Liver (tissue), 9 donors: ENCODE measurements around the gene ST14. TPM values are rescaled to one million over a fixed set of nuclear protein-coding genes. Genes with fewer than 3 reads are reported as not detected.

Source experiments
- DNase-seq: peaks from one replicate; pipeline ENCODE4 v3.0.0-alpha.2; 2017; ENCODE audit warnings: low spot score
- H3K27ac ChIP-seq, 2 donors: one replicate each; pipeline ENCODE4 v1.7.0; 2013; ENCODE audit warnings: inconsistent platforms in 2 of 2, low read length in 2 of 2, control low read depth in 1 of 2, low read depth in 1 of 2, mild to moderate bottlenecking in 1 of 2
- H3K27me3 ChIP-seq, 4 donors: one replicate each; pipeline versions ENCODE4 v1.6.1 to v1.7.0; 2013; ENCODE audit warnings: low read length in 3 of 4, inconsistent platforms in 1 of 4, mild to moderate bottlenecking in 1 of 4, moderate library complexity in 1 of 4; ENCODE audit not compliant: control insufficient read depth in 4 of 4, insufficient read depth in 4 of 4
- H3K36me3 ChIP-seq, 4 donors: one replicate each; pipeline versions ENCODE4 v1.6.1 to v1.7.0; 2013; ENCODE audit warnings: low read length in 3 of 4, mild to moderate bottlenecking in 3 of 4, low read depth in 1 of 4, moderate library complexity in 1 of 4; ENCODE audit not compliant: control insufficient read depth in 4 of 4, insufficient read depth in 3 of 4
- H3K4me1 ChIP-seq, 4 donors: one replicate each; pipeline versions ENCODE4 v1.6.1 to v1.7.0; 2013; ENCODE audit warnings: low read length in 3 of 4, mild to moderate bottlenecking in 3 of 4, moderate library complexity in 1 of 4; ENCODE audit not compliant: control insufficient read depth in 4 of 4, insufficient read depth in 4 of 4
- H3K4me3 ChIP-seq, 3 donors: one replicate each; pipeline versions ENCODE4 v1.6.1 to v1.7.0; 2013; ENCODE audit warnings: low read length in 3 of 3, control low read depth in 1 of 3, low read depth in 1 of 3, mild to moderate bottlenecking in 1 of 3
- H3K9ac ChIP-seq, 2 donors: one replicate each; pipeline ENCODE4 v1.7.0; 2013; ENCODE audit warnings: low read length in 2 of 2, mild to moderate bottlenecking in 2 of 2, moderate library complexity in 2 of 2, control low read depth in 1 of 2, low read depth in 1 of 2
- H3K9me3 ChIP-seq, 4 donors: one replicate each; pipeline versions ENCODE4 v1.6.1 to v1.7.0; 2013; ENCODE audit warnings: low read length in 3 of 4; ENCODE audit not compliant: control insufficient read depth in 4 of 4
- ATF3 ChIP-seq: IDR thresholded peaks from 2 replicates; pipeline ENCODE4 v1.6.1; 2016; ENCODE audit warnings: antibody characterized with exemption
- CTCF ChIP-seq: fragments of 150-350 bp; IDR thresholded peaks from 2 replicates; pipeline ENCODE4 v1.5.1; 2017; ENCODE audit warnings: improper control_type of control experiment, low read depth, low read length; ENCODE audit not compliant: missing input control
- EGR1 ChIP-seq, 2 donors: IDR thresholded peaks; 2 replicates each; pipeline ENCODE4 v1.6.1; 2016 to 2018; ENCODE audit warnings: antibody characterized with exemption in 2 of 2, low read depth in 2 of 2
- FOXA1 ChIP-seq: IDR thresholded peaks from 2 replicates; pipeline ENCODE4 v1.6.1; 2016; ENCODE audit warnings: antibody characterized with exemption
- FOXA2 ChIP-seq: IDR thresholded peaks from 2 replicates; pipeline ENCODE4 v1.6.1; 2016; ENCODE audit warnings: antibody characterized with exemption
- GABPA ChIP-seq, 2 donors: IDR thresholded peaks in 1 of 2; conservative IDR thresholded peaks in 1 of 2; 2 replicates each; pipeline ENCODE4 v1.6.1; 2016; ENCODE audit warnings: antibody characterized with exemption in 2 of 2, mild to moderate bottlenecking in 1 of 2, moderate library complexity in 1 of 2
- HNF4A ChIP-seq, 2 donors: conservative IDR thresholded peaks; 2 replicates each; pipeline ENCODE4 v1.6.1; 2016; ENCODE audit warnings: antibody characterized with exemption in 2 of 2, mild to moderate bottlenecking in 2 of 2
- HNF4G ChIP-seq: IDR thresholded peaks from 2 replicates; pipeline ENCODE4 v1.6.1; 2016; ENCODE audit warnings: antibody characterized with exemption
- JUND ChIP-seq, 2 donors: IDR thresholded peaks; 2 replicates each; pipeline ENCODE4 v1.6.1; 2016; ENCODE audit warnings: antibody characterized with exemption in 2 of 2
- MAX ChIP-seq: IDR thresholded peaks from 2 replicates; pipeline ENCODE4 v1.6.1; 2016; ENCODE audit warnings: antibody characterized with exemption
- NR2F2 ChIP-seq: IDR thresholded peaks from 2 replicates; pipeline ENCODE4 v1.6.1; 2016; ENCODE audit warnings: antibody characterized with exemption
- RAD21 ChIP-seq, 2 donors: IDR thresholded peaks; 2 replicates each; pipeline ENCODE4 v1.6.1; 2016; ENCODE audit warnings: antibody characterized with exemption in 2 of 2, mild to moderate bottlenecking in 2 of 2
- REST ChIP-seq: IDR thresholded peaks from 2 replicates; pipeline ENCODE4 v1.6.1; 2016; ENCODE audit warnings: antibody characterized with exemption, mild to moderate bottlenecking
- RXRA ChIP-seq, 2 donors: IDR thresholded peaks; 2 replicates each; pipeline ENCODE4 v1.6.1; 2017 to 2018; ENCODE audit warnings: antibody characterized with exemption in 2 of 2, mild to moderate bottlenecking in 1 of 2
- SP1 ChIP-seq: IDR thresholded peaks from 2 replicates; pipeline ENCODE4 v1.6.1; 2018; ENCODE audit warnings: antibody characterized with exemption, mild to moderate bottlenecking
- TAF1 ChIP-seq: conservative IDR thresholded peaks from 2 replicates; pipeline ENCODE4 v1.6.1; 2016; ENCODE audit warnings: antibody characterized with exemption, mild to moderate bottlenecking
- YY1 ChIP-seq: IDR thresholded peaks from 2 replicates; pipeline ENCODE4 v1.6.1; 2016; ENCODE audit warnings: antibody characterized with exemption, mild to moderate bottlenecking
- ZBTB33 ChIP-seq: IDR thresholded peaks from 2 replicates; pipeline ENCODE4 v1.6.1; 2016; ENCODE audit warnings: antibody characterized with exemption
- WGBS: extraction: QIAGEN DNeasy Blood & Tissue Kit; methylation state at CpG from one replicate; pipeline ENCODE4 v1.1.7; 2013; 5-methylcytosine and 5-hydroxymethylcytosine counted together
- polyA plus RNA-seq, 2 donors: library from polyadenylated mRNA; stranded (reverse) in 1 of 2; unstranded in 1 of 2; fragments of 200-250 nt in 1 of 2; fragments of >200 nt in 1 of 2; fragmentation: Nextera tagmentation in 1 of 2; extraction: Ambion mirVana in 1 of 2; gene quantifications; one replicate each; pipeline versions ENCODE4 v1.2.1 to v1.2.3, GENCODE V29; 2013 to 2015
- total RNA-seq, 2 donors: library from RNA; depleted of rRNA; stranded (reverse); fragments of >200 nt; gene quantifications; one replicate each; pipeline ENCODE4 v1.2.3, GENCODE V29; 2014
- donor health status: healthy.
- donor health status: healthy.
- donor health status: healthy.
- donor health status: healthy.
- donor health status: healthy.

Gene ST14
- total and polyA plus RNA-seq, 4 donors: 2.8 to 5.9 (median 4.5) TPM

GRCh38 chr11:130198292-130198691, 38.7 kb downstream of the ST14 start:
- 87% methylated on average over 22 of the region's 22 CpGs for WGBS
- H3K27ac ChIP-seq: no peak overlapping the region
- TF ChIP-seq EGR1 (IDR thresholded peaks at IDR 0.05; ENCODE audit: low read depth in 2 of 2) (no peak), FOXA2 (no peak), NR2F2 (no peak), GABPA (IDR thresholded peaks at IDR 0.05 in 1 of 2, conservative IDR thresholded peaks at IDR 0.05 in 1 of 2) (no peak), FOXA1 (no peak), ATF3 (no peak), CTCF (no peak), HNF4A (conservative IDR thresholded peaks at IDR 0.05) (no peak), HNF4G (no peak), TAF1 (no peak), RAD21 (IDR thresholded peaks at IDR 0.05) (no peak), SP1 (no peak), ZBTB33 (no peak), REST (no peak), RXRA (IDR thresholded peaks at IDR 0.05) (no peak), JUND (IDR thresholded peaks at IDR 0.05) (no peak), YY1 (no peak)
- DNase-seq: no peak
- no peaks in the 10 kb centered on the region for H3K36me3 ChIP-seq
- no peak overlapping the region for H3K9ac ChIP-seq
- no peaks in the 10 kb centered on the region for H3K27me3 ChIP-seq
- H3K4me1 ChIP-seq: peaks cover 0 to under 1% (median 0%) of the 10 kb centered on the region in 4 donors
- H3K9me3 ChIP-seq: no peaks in the 10 kb centered on the region
- no peak overlapping the region for H3K4me3 ChIP-seq

GRCh38 chr11:130198964-130199363, 39.4 kb downstream of the ST14 start:
- H3K9me3 ChIP-seq: no peaks in the 10 kb centered on the region
- no peak overlapping the region for H3K27ac ChIP-seq
- H3K27me3 ChIP-seq: no peaks in the 10 kb centered on the region
- DNase-seq: no peak
- H3K4me1 ChIP-seq: no peaks in the 10 kb centered on the region
- H3K36me3 ChIP-seq: no peaks in the 10 kb centered on the region
- H3K9ac ChIP-seq: no peak overlapping the region
- WGBS: 95% methylated on average over 15 of the region's 15 CpGs
- no peak overlapping the region for H3K4me3 ChIP-seq
- TF ChIP-seq EGR1 (IDR thresholded peaks at IDR 0.05; ENCODE audit: low read depth in 2 of 2) (no peak), ZBTB33 (no peak), JUND (IDR thresholded peaks at IDR 0.05) (no peak), MAX (no peak), HNF4G (no peak), REST (no peak), RAD21 (IDR thresholded peaks at IDR 0.05) (no peak), NR2F2 (no peak)
